Neural cell (in vitro differentiated cells): ENCODE results near the gene ZNF548.

Experiments
- EZH2 ChIP-seq: fragments of 200-600, 300-800 bp; shearing (Covaris generic), sonication (generic); IDR thresholded peaks from 2 replicates; pipeline ENCODE4 v1.6.1; 2014; ENCODE audit warnings: antibody characterized with exemption, low read length, borderline replicate concordance, mild to moderate bottlenecking; ENCODE audit not compliant: insufficient read depth, poor library complexity, severe bottlenecking
- TF ChIP-seq, protein P1 (sequence below): fragments of 450-650 bp; IDR thresholded peaks from 2 replicates; pipeline ENCODE4 v1.5.1; 2014; ENCODE audit warnings: antibody characterized with exemption, mild to moderate bottlenecking, moderate library complexity; ENCODE audit not compliant: poor library complexity, severe bottlenecking

DNA sequence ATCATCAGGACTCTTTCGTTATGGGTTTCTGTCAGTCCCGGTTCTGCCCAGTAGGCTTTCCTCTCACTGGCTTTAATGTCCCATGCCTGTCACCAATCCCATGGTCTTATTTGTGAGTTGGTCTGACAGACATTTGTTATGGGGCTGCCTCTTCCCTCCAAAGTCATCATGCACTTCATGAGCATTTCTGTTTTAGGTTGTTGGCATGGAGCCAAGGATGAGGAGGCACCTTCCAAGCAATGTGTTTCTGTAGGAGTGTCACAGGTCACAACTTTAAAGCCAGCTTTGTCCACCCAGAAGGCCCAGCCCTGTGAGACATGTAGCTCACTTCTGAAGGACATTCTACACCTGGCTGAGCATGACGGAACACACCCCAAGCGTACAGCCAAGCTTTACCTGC is 29.8 kb downstream of the ZNF548 start:
- TF ChIP-seq, protein P1, sequence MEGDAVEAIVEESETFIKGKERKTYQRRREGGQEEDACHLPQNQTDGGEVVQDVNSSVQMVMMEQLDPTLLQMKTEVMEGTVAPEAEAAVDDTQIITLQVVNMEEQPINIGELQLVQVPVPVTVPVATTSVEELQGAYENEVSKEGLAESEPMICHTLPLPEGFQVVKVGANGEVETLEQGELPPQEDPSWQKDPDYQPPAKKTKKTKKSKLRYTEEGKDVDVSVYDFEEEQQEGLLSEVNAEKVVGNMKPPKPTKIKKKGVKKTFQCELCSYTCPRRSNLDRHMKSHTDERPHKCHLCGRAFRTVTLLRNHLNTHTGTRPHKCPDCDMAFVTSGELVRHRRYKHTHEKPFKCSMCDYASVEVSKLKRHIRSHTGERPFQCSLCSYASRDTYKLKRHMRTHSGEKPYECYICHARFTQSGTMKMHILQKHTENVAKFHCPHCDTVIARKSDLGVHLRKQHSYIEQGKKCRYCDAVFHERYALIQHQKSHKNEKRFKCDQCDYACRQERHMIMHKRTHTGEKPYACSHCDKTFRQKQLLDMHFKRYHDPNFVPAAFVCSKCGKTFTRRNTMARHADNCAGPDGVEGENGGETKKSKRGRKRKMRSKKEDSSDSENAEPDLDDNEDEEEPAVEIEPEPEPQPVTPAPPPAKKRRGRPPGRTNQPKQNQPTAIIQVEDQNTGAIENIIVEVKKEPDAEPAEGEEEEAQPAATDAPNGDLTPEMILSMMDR = no peak
- no peak for TF ChIP-seq EZH2
